Ishikawa (cell line): ENCODE results near the gene RAD9A.

ENCODE experiments used
- CREB1 ChIP-seq: IDR thresholded peaks from 2 replicates; pipeline ENCODE4 v1.6.1; 2012; ENCODE audit warnings: low read depth
- NFIC ChIP-seq: IDR thresholded peaks from 2 replicates; pipeline ENCODE4 v1.6.1; 2012
- TAF1 ChIP-seq: IDR thresholded peaks from 2 replicates; pipeline ENCODE4 v1.6.1; 2012; ENCODE audit warnings: low read depth, mild to moderate bottlenecking
- TCF12 ChIP-seq: IDR thresholded peaks from 2 replicates; pipeline ENCODE4 v1.6.1; 2012; ENCODE audit warnings: low read depth

GRCh38 chr11:67364169-67364568 lies 27.6 kb upstream of the RAD9A start:
- TF ChIP-seq TAF1 (no peak), TCF12 (no peak), NFIC (no peak), CREB1 (no peak)
